Thyroid gland (tissue), 4 donors: ENCODE results near the gene RFC5. TPM values are rescaled to one million over a fixed set of nuclear protein-coding genes. Genes with fewer than 3 reads are reported as not detected.

Experiments
- DNase-seq, 2 donors: peaks; one replicate each; pipeline ENCODE4 v3.0.0-alpha.2; 2019
- H3K27ac ChIP-seq, 3 donors: fragments of 200-600 bp; sonication (generic); 1 replicate in 2 of 3; 2 replicates in 1 of 3; pipeline ENCODE4 v1.5.1; 2016 to 2019; ENCODE audit warnings: mild to moderate bottlenecking in 1 of 3, moderate library complexity in 1 of 3
- H3K27me3 ChIP-seq: fragments of 200-600 bp; sonication (generic); one replicate; pipeline ENCODE4 v1.5.1; 2019
- H3K36me3 ChIP-seq, 2 donors: fragments of 200-600 bp; sonication (generic); one replicate each; pipeline ENCODE4 v1.5.1; 2016 to 2019
- H3K4me1 ChIP-seq, 2 donors: fragments of 200-600 bp; sonication (generic); one replicate each; pipeline ENCODE4 v1.5.1; 2017 to 2019
- H3K4me3 ChIP-seq, 3 donors: fragments of 200-600 bp; sonication (generic); replicated peaks in 1 of 3; 1 replicate in 2 of 3; 2 replicates in 1 of 3; pipeline ENCODE4 v1.5.1; 2016; ENCODE audit warnings: mild to moderate bottlenecking in 1 of 3
- H3K9me3 ChIP-seq: fragments of 200-600 bp; sonication (generic); one replicate; pipeline ENCODE4 v1.5.1; 2017
- POLR2A ChIP-seq, 2 donors: fragments of 450-650 bp; IDR thresholded peaks; one replicate each; pipeline ENCODE4 v1.6.1; 2017; ENCODE audit warnings: antibody characterized with exemption in 2 of 2, mild to moderate bottlenecking in 2 of 2, moderate library complexity in 1 of 2
- WGBS, 2 donors: methylation state at CpG; one replicate each; pipeline ENCODE4 v1.1.5; 2017; 5-methylcytosine and 5-hydroxymethylcytosine counted together
- intact Hi-C: fragments of 100-400 bp; cut with DNase I; formaldehyde crosslinking; loops from one replicate; pipeline ENCODE4 v1.15.1; 2023
- total RNA-seq, 4 donors: library from RNA; depleted of rRNA; stranded (reverse); fragments of >200 nt; gene quantifications; one replicate each; pipeline ENCODE4 v1.2.3, GENCODE V29; 2016
- TF ChIP-seq, protein P1 (sequence below), 6 experiments: fragments of 200-600 bp in 3 of 6; fragments of 450-650 bp in 3 of 6; sonication (generic) in 3 of 6; IDR thresholded peaks; one replicate each; pipeline ENCODE4 v1.5.1; 2016 to 2019; ENCODE audit warnings: antibody characterized with exemption in 6 of 6, mild to moderate bottlenecking in 2 of 6, inconsistent platforms in 1 of 6, moderate library complexity in 1 of 6

The RFC5 gene
- total RNA-seq, 4 donors from 2014 or later, result 15.4 to 18.8 (median 17.2) TPM

DNA sequence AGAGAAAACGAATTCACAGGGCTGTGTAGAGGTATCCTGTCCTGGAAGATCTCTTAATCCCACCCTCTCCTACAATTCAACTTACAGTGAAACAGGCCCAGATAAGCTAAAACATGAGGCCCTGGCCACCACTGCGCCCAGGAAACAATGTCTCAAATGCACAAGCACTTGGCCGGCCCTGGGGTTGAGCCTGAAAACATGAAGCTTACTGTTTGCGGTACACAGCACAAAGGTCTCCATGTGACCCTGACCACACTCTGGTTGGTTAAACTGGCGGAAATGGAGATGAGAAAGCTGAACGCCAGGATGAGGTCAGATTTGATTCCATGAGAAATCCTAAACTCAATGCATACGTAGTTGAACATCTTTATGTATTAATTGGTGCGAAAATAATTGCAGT lies 28.1 kb downstream of the RFC5 start:
- Histone ChIP-seq H3K27ac (no peak overlapping the region), H3K36me3 (peaks cover 44% of the 10 kb centered on the region in 2 donors), H3K4me3 (no peak overlapping the region), H3K27me3 (no peaks in the 10 kb centered on the region), H3K9me3 (no peaks in the 10 kb centered on the region), H3K4me1 (peaks cover 0 to 6% of the 10 kb centered on the region in 2 donors)
- TF ChIP-seq, protein P1, sequence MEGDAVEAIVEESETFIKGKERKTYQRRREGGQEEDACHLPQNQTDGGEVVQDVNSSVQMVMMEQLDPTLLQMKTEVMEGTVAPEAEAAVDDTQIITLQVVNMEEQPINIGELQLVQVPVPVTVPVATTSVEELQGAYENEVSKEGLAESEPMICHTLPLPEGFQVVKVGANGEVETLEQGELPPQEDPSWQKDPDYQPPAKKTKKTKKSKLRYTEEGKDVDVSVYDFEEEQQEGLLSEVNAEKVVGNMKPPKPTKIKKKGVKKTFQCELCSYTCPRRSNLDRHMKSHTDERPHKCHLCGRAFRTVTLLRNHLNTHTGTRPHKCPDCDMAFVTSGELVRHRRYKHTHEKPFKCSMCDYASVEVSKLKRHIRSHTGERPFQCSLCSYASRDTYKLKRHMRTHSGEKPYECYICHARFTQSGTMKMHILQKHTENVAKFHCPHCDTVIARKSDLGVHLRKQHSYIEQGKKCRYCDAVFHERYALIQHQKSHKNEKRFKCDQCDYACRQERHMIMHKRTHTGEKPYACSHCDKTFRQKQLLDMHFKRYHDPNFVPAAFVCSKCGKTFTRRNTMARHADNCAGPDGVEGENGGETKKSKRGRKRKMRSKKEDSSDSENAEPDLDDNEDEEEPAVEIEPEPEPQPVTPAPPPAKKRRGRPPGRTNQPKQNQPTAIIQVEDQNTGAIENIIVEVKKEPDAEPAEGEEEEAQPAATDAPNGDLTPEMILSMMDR (IDR thresholded peaks at IDR 0.05), result no peak
- TF ChIP-seq POLR2A (IDR thresholded peaks at IDR 0.05), result no peak
- intact Hi-C loops, result no loop called here
- WGBS, 2 donors, result 96 to 97% methylated on average over 8 of the region's 8 CpGs
- DNase-seq, result no peak

GRCh38 chr12:118046430-118046829 lies 29.9 kb downstream of the RFC5 start:
- Histone ChIP-seq H3K36me3 (peaks cover 31 to 52% of the 10 kb centered on the region in 2 donors), H3K27me3 (no peaks in the 10 kb centered on the region), H3K4me1 (peaks cover 0 to 8% of the 10 kb centered on the region in 2 donors), H3K4me3 (no peak overlapping the region), H3K27ac (peak overlapping the region in 2 of 3 donors; percentile 18 to 66), H3K9me3 (no peaks in the 10 kb centered on the region)
- TF ChIP-seq POLR2A (IDR thresholded peaks at IDR 0.05), result no peak
- TF ChIP-seq, protein P1 (IDR thresholded peaks at IDR 0.05), result no peak
- intact Hi-C loops, result no loop called here
- 55 to 59% methylated on average over 4 of the region's 4 CpGs for WGBS, 2 donors
- DNase-seq, result peak; percentile 77 to 79

DNA sequence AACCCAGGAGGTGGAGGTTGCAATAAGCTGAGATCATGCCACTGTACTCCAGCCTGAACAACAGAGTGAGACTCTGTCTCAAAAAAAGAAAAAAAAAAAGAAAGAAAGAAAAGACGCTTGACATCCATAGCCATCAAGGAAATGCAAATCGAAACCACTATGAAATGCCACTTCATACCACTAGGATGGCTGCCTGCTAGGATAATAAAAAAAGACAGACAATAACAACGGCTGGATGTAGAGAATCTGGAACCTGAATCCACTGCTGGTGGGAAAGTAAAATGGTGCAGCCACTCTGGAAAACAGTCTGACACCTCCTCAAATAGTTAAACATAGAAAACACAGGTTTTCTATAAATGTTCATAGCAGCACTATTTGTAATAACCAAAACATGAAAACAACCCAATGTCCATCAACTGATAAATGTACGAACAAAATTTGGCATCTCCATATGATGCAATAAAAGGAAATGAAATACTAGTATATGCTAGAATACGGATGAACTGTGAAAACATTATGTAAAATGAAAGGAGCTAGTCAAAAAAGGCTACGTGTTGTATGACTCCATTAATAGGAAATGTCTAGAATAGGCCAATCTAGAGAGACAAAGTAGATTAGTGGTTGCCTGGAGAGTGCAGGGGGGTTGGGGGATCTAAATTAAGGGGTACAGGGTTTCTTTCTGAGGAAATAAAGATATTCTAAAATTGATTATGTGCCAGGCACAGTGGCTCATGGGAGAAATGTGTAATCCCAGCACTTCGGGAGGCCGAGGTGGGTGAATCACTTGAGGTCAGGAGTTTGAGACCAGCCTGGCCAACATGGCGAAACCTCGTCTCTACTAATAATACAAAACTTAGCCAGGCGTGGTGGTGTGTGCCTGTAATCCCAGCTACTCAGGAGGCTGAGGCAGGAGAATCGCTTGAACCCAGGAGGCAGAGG lies 34.7 kb downstream of the RFC5 start:
- intact Hi-C loops, result no loop called here
- H3K27ac ChIP-seq, result peak overlapping the region in 2 of 3 donors; percentile 78 to 80
- WGBS, 2 donors, result 89 to 95% methylated on average over 12 of the region's 12 CpGs

GRCh38 chr12:118052324-118053070 lies 36.0 kb downstream of the RFC5 start:
- 56 to 76% methylated on average over 14 of the region's 14 CpGs for WGBS, 2 donors
- TF ChIP-seq, protein P1 (IDR thresholded peaks at IDR 0.05), result no peak
- TF ChIP-seq POLR2A (IDR thresholded peaks at IDR 0.05), result peak in 1 of 2 donors; percentile 15
- no peaks in the 10 kb centered on the region for H3K9me3 ChIP-seq
- peaks cover 14 to 30% of the 10 kb centered on the region in 2 donors for H3K36me3 ChIP-seq
- peak overlapping the region; percentile 13 to 80 (median 78) for H3K27ac ChIP-seq
- no peaks in the 10 kb centered on the region for H3K27me3 ChIP-seq
- intact Hi-C loops, result no loop called here
- DNase-seq, result peak; percentile 81 to 88
- H3K4me1 ChIP-seq, result peaks cover 26 to 56% of the 10 kb centered on the region in 2 donors
- H3K4me3 ChIP-seq, result no peak overlapping the region

More for the DNA sequence above, 34.7 kb downstream of the RFC5 start:
- no peaks in the 10 kb centered on the region for H3K27me3 ChIP-seq
- TF ChIP-seq, protein P1 (IDR thresholded peaks at IDR 0.05), result no peak
- TF ChIP-seq POLR2A (IDR thresholded peaks at IDR 0.05), result no peak
- no peak overlapping the region for H3K4me3 ChIP-seq
- no peaks in the 10 kb centered on the region for H3K9me3 ChIP-seq
- peaks cover 14 to 30% of the 10 kb centered on the region in 2 donors for H3K36me3 ChIP-seq
- peaks cover 20 to 52% of the 10 kb centered on the region in 2 donors for H3K4me1 ChIP-seq
- DNase-seq, result no peak
